ENCODE results near the gene RRP12.

- no peak for TF ChIP-seq ZNF274 (IDR thresholded peaks at IDR 0.05; ENCODE audit: low read depth, low read length)
- no peak for TF ChIP-seq SUZ12 (IDR thresholded peaks at IDR 0.05; ENCODE audit: extremely low read depth, insufficient read depth, insufficient read length)
- no peak for TF ChIP-seq YY1 (IDR thresholded peaks at IDR 0.05; ENCODE audit: insufficient read depth, insufficient read length)
Observed at GRCh38 chr10:97388152-97388551, 13.0 kb downstream of the RRP12 start.

Measured in NT2/D1 (cell line).